GM21526 (cell line): Measurements from ENCODE around the gene EIF2B1.

Source experiments
- ATAC-seq: cut with Tn5 transposase; IDR thresholded peaks from one replicate; pipeline ENCODE4 v1.9.1; 2021; ENCODE audit warnings: moderate library complexity; ENCODE audit not compliant: unreplicated experiment, low FRiP score

Gene EIF2B1

GRCh38 chr12:123572391-123572790, 61.1 kb downstream of the EIF2B1 start:
- no peak for ATAC-seq

GRCh38 chr12:123571343-123571813, 62.1 kb downstream of the EIF2B1 start:
- no peak for ATAC-seq
